HG03060 (cell line): ENCODE measurements around the gene ELMO2.

ENCODE experiments used
- ATAC-seq: cut with Tn5 transposase; IDR thresholded peaks from one replicate; pipeline ENCODE4 v1.9.1; 2021; ENCODE audit warnings: low read depth, moderate number of reproducible peaks; ENCODE audit not compliant: unreplicated experiment

Gene ELMO2, protein sequence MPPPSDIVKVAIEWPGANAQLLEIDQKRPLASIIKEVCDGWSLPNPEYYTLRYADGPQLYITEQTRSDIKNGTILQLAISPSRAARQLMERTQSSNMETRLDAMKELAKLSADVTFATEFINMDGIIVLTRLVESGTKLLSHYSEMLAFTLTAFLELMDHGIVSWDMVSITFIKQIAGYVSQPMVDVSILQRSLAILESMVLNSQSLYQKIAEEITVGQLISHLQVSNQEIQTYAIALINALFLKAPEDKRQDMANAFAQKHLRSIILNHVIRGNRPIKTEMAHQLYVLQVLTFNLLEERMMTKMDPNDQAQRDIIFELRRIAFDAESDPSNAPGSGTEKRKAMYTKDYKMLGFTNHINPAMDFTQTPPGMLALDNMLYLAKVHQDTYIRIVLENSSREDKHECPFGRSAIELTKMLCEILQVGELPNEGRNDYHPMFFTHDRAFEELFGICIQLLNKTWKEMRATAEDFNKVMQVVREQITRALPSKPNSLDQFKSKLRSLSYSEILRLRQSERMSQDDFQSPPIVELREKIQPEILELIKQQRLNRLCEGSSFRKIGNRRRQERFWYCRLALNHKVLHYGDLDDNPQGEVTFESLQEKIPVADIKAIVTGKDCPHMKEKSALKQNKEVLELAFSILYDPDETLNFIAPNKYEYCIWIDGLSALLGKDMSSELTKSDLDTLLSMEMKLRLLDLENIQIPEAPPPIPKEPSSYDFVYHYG

DNA sequence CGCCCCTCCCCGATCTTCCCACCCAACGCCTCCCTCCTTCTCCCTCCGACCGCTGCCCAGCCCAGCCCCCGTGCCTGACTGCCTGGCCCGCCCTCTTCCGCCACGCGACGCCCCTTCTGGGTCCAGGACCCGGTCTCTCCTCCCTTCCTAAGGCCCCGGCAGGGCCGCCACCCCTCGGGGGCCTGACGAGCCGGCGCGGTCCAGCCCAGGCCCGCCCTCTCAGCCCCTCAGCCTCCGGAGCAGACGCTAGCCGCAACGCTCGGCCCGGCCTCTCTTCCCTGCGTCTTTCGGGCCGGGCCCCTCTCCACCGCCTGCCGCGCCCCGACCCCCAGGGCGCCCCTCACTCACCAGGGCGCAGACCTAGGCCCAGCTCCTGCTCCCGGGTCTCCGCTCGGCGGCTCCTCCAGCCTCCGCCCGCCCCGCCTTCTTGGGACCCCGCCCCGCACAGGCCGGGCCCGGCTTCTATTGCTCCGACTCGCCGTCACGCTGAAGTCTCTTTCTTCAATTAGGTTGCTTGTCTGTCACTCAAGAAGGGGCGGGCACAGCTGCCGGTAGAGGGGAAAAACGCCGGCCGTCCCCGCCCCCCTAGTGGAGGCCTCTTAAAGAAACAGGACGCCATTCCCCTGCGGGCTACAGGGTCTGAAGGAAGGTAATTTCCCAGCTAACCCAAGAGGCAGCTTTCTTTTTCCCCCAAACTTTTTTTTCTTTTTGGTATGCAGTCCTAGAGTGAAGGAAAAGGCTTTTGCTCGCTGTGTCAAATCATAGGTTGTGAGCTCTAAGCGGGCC is at the start of gene ELMO2:
ELMO2 (minus strand) TSS at position 416 of the 786 bp plus-strand sequence. CDS start 12,133 bp downstream, outside the sequence.
- peak; percentile 65 for ATAC-seq

DNA sequence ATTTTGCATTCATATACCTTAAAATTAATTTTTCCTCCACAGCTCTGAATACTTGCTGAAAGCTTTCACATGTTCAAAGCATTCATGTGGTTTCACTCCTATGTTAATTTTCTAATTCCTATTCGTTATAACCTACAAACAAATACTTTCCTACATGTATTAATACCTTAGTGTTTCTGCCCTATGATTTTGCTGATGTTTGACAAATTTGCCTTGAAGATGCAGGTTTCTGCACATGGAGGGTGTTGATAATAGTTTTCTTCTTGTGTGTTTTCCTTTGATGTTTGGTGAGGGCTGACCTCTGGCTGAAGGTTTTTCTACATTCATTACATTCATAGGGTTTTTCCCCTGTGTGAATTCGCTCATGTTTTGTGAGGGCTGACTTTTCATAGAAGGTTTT is 49.3 kb upstream of the ELMO2 start:
- ATAC-seq = no peak

DNA sequence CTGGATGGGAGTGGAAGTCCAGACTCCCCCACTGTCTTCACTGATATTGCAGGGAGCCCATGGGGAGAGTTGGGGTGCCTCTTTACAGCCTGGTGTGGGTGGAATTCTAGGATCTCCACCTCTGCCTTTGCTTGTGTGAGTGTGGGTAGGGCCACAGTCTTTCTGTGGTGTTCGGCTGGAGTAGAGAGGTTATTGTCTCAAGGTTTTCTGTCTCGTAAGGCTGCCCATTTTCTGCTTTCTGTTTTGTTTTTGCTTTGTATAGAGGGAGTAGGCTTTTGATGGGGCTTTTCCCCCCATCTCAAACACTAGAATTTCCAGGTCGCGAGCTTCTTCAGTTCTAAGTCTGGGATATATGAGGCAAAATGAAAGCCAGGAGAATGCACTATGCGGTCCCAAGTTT is 40.4 kb upstream of the ELMO2 start:
- no peak for ATAC-seq

DNA sequence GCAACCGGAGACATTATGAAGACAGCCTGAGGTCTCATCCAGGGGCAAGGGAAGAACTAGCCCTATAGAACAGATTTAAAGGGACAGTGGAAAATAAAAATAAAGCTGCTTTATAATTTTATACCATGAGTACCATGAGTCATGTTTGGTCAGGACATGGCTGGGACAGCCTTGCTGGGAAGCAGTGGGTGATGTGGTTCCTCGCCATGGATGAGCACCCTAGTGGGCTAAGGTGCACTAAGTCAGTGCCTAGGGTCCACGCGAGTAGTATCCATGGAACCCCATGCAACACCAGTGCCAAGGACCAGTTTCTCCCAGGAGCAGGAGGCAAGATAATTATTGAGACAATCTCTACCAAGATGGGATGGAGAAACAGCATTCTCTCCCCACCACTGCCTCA is 33.4 kb upstream of the ELMO2 start:
- no peak for ATAC-seq

DNA sequence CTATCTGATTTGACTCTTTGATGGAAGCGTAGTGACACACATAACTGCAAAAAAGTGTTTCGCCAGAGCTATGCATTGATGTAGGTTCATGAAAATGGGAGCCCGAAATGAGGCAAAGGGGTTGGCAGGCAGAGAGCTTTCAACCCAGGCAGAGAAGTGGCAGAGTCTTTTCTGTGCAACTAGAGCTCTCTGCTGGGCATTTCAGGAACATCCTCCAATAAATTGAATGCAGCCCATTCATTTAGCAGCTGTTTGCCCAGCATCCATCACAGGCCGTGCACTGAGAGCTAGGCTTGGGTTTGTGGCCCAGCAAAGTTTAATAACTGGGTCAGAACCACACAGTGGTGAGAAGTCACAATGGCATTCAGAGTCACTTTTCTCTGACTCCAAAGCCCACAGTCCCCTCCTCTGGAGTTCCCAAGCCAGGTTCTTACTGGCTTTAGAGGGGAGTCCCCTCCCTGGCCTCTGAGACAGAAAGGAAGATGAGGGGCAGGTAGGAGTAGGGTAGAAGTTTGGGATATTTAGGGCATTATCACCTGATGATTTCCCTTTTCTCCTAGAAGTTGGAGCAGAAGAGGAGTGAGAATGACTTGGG is 31.8 kb upstream of the ELMO2 start:
- no peak for ATAC-seq

DNA sequence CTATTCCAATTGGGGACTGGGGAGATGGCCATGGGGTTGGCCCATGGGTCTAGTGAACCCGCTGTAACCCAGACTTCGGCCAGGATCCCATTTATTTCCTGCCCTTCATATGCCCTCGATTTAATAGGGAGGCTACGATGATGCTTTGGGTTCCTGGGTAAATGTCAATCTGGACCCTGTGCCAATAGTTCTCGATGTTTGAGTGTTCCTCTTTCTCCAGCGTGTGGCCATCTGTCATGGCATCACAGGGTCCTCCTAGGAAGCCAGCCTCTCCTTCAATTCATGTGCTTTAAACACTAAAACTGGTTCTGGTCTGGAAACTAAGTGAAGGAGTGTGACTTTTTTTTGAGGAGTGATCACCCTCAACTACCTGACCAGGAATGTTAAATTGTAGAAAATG is 28.7 kb upstream of the ELMO2 start:
- ATAC-seq = no peak

DNA sequence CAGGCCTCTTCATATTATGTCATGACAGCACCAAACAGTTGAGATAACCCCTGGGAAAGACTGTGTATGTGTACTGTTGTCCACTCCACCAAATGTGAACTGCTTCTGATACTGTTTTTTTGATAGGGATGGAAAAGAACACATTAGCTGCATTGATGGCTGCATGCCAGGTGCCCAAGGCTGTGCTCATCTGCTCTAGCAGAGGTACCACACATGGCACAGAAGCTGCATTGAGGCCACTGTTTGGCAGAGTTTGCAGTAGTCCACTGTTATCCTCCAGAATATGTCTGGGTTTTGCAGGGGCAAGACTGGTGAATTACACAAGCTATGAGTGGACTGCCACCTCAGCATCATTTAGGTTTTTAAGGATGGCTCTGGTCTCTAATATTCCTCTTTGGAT is 28.2 kb upstream of the ELMO2 start:
- no peak for ATAC-seq

DNA sequence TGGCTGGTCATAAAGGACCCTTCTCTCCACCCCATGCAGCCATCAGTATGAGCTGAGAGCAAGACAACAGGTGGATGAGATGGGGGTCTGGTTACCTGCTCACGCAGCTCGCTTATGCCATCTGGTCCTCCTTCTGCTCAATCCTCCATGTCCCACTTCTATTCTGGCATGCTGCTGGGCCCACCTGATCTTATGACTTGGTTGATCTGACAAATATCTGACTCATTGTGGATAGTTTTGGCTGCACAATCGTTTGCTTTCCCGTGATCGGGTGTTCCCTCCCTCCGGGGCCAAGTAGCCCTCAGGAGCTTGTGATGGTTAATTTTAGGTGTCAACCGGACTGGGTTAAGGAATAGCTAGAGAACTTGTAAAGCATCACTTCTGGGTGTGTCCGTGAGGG is 26.6 kb upstream of the ELMO2 start:
- ATAC-seq = no peak

DNA sequence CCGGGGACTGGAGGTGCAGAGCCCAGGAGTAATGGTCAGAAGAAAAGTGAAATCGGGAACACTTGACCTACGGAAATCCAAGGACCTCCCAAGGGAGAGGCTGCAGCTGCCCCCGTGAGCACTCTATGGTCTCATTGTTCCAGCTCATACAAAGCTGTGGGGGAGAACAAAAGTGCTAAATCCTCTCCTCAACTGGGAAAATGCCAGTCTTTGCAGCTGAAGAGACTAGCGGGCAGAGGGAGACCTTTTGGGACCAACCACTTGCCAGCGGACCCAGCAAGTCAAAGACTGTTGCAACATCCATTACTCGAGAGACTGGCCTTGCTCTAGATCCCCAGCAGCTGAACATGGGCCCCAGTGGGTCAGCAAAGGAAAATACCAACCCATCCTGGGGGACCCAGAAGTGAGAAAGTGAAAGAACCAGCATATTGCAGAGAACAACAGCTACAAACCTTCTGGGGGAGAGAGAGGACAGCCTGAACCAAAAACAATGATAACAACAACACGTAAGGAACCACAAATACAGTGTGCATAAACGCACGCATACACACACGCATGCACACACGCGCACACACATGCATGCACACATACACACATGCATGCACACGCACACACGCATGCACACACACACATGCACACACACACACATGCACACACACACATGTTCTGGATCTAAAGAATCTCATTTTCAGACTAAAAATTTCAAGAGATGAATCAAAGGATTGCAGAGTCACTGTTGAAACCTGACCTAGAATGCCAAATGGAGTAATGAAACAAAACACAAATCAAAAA is 24.7 kb upstream of the ELMO2 start:
- ATAC-seq = no peak

DNA sequence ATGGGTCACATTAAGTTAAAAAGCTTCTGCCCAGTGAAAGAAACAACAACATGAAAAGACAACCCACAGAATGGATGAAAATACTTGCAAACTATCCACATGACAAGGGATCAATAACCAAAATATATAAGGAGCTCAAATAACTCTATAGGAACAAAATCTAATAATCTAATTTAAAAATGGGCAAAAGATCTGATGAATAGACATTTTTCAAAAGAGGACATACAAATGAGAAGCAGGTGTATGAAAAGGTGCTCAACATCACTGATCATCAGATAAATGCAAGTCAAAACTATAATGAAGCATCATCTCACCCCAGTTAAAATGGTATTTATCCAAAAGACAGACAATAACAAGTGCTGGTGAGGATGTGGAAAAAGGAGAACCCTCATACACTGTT is 21.0 kb upstream of the ELMO2 start:
- ATAC-seq = no peak

DNA sequence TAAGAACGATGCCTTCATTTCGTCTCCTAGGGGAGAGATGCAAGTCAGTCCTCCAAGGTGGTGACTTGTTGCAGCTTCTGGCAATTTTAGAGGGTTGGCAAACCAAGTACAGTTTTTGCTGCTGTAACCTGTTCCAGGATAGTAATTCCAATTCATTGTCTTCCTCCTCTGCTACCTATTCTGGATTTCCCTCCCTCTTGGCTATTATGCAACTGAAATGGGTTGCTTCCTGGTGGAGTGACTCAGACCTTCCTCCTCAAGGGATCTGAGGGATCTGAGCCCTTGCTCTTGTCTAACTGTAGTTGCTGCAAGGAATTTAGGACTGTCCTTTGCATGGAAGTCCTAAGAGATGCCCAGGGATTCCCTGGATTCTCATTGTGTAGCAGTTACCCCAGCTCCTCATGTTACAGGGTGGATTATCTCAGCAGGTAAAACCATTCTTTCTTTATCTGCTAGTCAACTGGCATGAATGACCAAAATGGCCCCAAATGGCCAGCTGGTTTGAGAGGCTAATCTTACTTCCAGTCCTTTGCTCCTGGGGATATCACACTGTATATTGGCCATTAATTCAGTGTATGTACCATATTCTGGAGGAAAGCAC is 17.6 kb upstream of the ELMO2 start:
- no peak for ATAC-seq

DNA sequence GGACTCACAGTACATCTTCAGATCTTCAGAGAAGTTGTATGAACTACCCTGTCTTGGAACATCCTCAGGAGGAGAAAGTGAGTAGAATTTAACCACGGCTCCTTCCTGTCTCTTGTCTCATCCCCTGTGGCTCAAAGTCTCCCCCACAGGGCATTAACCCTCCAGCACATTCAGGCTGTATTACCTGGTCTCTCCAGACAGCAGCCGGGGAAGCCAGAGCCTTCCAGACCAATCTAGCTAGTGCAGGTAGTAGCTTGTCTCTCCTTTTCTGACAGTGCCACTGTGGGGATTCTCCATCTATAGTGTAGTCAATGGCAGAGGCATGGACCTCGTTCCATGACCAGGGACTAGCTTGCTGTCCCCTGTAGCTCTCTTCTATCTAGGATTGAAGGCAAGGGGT is 16.9 kb upstream of the ELMO2 start:
- no peak for ATAC-seq

DNA sequence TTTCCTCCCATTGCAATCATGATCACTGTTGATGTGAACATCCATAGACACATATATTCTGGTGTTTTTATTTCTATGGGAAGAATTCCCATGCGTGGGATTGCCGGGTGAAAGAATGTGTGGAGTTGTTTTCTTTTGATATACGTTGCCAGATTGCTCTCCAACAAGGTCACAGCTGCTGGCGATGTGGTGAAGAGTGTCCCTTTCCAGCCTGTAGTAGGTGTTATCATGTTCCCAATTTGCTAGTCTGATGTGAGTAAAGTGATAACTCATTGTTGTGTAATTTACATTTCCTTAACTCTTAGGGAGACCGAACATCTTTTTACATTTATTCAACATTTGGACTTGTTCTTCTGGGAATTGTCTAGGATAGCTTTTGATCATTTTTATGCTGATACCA is 14.5 kb upstream of the ELMO2 start:
- ATAC-seq = no peak

DNA sequence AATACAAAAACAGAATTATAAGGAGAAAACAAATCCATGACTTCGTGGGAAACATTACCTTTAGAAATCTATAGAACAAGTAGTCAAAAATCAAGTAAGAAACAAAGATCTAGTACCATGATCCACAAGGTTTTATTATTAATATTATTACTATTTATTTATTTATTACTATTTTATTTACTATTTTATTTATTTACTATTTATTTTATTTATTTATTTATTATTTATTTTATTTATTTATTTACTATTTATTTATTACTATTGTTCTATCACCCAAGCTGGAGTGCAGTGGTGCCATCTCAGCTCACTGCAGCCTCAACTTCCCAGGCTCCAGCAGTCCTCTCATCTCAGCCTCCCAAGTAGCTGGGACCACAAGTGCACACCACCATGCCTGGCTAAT is 13.5 kb upstream of the ELMO2 start:
- no peak for ATAC-seq

DNA sequence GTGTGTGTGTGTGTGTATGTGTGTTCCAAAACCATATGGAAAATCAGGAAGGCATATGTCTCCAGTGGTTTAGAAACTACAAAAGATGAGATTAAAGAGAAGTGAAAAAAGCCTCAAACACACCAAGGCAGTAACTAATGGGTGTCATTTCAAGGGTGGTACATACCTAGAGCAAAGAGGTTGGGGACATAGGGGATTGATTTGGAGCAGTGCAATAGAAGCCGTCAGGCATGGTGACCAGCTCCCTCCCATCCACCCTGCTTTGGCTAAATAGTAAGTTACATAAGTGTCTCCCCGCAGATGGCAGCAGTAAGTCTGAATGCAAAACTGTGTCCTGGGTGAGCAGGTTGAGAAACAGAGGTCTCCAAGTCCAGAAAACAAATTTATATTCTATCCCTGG is 10.4 kb upstream of the ELMO2 start:
- no peak for ATAC-seq

DNA sequence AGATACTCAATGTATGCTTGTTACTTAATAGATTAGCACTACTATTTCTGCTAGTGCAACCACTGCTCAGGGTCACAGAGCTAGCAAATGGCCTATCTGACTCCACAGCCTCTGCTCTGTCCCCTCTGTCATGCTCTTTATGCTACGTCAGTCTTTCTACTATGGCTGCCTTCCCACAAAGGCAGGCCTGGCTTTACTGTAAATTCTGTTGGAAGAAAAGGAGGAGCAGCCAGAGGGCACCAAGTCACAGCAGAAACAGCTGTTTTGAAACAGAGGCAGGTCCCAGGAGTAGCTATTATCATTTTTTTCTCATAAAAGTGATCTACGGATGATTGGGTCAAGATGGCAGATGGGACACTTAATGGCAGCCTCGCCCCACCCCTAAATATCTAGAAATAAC is 10.0 kb upstream of the ELMO2 start:
- no peak for ATAC-seq

DNA sequence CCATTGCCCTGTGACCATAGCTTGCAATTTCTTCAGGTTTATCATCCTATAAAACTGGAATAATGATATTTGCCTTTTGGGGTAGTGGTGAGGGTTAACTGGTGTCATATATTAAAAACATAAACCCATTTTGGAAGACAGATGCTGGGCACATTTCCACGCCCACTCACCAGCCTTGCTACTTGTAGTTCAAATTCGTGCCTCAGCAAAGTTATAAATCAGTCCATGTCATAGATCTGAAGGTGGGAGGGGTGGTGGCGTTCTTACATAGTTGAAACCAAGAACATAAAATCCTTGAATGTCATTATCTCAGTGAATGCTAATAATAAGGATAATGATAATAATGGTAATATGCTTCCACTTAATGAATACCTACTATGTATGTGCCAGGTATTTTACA is 9.4 kb upstream of the ELMO2 start:
- no peak for ATAC-seq

DNA sequence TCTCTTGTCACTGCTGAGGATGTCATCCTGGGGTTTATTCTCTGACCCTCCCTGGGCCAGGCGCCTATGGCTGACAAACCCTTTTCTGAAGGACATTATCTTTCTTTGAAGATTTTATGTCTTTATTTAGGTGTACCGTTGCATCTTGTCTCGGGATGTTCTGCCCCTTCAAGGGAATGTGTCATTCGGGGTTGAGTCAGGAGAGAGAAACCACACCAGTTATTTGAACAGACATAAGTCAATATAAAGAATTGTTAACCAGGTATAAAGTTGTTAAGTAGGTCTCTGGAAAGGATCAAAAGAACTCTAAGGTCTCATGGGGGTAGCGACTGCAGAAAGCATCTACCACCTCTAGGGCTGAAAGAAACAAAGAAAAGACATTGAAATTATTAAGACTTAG is 8.2 kb upstream of the ELMO2 start:
- no peak for ATAC-seq

DNA sequence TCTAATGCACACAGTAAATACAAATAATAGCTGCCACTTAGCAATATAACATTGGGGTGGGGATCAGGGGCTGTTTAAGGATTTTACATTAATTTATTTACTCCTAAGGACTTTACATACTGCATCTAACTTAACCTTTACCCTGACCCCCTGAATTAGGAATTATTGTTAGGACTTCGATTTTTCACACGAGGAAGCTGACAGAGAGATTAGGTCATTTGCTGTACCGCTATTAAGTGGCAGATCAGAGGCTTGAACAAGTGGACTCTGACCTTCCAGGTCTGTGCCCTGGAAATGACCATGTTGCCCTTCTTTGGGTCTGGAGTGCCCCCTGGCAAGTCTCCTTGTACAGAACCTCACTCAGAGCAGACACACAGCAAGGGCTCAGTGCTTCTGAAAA is 5.2 kb upstream of the ELMO2 start:
- ATAC-seq = no peak

DNA sequence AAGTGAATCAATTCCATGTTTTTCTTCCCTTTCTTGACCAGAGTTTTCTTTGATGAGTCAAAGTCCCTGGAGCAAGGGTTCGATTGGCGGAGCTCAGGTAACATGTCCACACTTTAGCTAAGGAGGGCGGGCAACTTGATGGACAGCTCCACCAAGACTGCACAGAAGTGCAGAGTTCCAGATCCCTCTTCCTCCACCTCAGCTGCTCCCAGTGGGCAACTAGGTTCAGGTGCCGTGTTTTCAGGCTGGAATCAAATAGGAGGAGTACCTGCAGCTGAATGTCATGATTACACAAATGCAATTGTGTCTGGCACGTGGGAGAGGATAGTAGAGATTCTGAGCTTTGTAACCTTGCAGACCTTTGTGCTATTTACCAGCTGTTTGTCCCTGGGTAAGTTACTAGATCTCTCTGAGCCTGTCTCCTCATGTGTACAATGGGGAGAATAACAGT is 1.9 kb upstream of the ELMO2 start:
- ATAC-seq = no peak
